ENCODE data around the gene MPV17.
"Not testable (repeated sequence)": the region's sequence is repeated elsewhere in the genome, so short reads cannot be mapped to it uniquely, and the experiment has no call there.

MPV17 gene

DNA sequence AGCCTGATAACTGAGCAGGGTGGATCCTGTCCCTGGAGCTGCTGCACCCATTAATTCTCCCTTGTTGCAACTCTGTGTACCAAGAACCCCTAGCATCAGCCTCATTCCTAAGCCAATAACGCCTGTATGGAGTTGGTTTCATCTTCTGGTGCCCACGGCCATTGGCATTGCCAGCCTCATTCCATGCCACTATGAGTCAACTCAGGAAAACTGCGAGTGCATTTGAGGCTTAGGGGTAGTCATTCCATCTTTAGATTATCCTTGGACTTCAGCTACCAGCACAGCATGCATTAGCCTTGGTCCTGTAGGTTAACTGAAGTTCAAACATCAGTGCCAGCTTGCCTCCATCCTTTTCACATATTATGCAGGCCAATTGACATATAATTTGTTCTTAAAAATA, 42.1 kb downstream of the MPV17 start:
- TF ChIP-seq, protein P1, sequence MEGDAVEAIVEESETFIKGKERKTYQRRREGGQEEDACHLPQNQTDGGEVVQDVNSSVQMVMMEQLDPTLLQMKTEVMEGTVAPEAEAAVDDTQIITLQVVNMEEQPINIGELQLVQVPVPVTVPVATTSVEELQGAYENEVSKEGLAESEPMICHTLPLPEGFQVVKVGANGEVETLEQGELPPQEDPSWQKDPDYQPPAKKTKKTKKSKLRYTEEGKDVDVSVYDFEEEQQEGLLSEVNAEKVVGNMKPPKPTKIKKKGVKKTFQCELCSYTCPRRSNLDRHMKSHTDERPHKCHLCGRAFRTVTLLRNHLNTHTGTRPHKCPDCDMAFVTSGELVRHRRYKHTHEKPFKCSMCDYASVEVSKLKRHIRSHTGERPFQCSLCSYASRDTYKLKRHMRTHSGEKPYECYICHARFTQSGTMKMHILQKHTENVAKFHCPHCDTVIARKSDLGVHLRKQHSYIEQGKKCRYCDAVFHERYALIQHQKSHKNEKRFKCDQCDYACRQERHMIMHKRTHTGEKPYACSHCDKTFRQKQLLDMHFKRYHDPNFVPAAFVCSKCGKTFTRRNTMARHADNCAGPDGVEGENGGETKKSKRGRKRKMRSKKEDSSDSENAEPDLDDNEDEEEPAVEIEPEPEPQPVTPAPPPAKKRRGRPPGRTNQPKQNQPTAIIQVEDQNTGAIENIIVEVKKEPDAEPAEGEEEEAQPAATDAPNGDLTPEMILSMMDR (IDR thresholded peaks at IDR 0.05; ENCODE audit: control insufficient read depth, insufficient read depth, low read depth, low read length, missing control alignments) = no peak
- no peak overlapping the region for H3K4me3 ChIP-seq (ENCODE audit: control insufficient read depth, low read depth, low read length)
- no peak for DNase-seq (ENCODE audit: low read depth)

GRCh38 chr2:27278010-27278409, 44.9 kb downstream of the MPV17 start:
- no peak for DNase-seq (ENCODE audit: low read depth)
- no peak overlapping the region for H3K4me3 ChIP-seq (ENCODE audit: control insufficient read depth, low read depth, low read length)
- TF ChIP-seq, protein P1 (IDR thresholded peaks at IDR 0.05; ENCODE audit: control insufficient read depth, insufficient read depth, low read depth, low read length, missing control alignments) = no peak

DNA sequence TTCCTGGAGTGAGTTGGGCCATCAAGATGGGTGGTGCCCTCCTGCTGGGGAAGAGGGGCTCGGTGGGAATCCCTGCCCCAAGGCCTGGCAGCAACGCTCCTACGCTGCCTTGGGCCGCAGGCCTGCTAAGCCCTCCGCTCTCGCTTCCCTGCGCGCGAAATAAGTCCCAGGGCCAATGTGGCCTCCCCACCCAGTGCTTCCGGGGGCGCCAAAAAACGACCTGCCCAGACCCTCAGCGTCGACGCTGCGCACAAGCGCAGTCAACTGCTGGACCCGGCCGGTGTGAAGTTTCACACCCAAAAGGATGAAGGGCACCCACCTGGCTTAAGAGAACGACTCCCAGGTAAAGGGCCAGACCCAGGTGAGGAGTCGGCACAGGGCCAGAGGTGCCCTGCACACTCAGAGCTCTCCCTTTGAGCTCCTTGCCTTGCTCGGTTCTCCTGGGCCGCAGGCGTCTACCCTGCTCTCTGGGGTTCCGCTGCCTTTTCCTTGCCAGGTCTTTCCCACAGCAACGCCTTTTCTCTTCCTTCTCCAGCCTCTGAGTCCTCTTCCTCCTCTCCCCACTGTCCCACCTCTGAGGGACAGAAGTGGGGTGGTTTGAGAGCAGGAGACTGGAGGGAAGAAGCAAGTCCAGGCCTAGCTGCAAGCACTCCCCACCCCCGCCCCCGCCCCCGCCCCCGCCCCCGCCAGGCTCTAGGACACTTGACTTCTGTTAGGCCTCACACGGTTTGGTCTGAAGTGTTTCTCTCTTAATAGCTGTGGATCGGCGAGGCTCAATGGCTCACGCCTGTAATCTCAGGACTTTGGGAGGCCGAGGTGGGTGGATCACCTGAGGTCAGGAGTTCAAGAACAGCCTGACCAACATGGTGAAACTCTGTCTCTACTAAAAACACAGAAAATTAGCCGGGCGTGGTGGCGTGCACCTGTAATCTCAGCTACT, 47.4 kb downstream of the MPV17 start, which contains the start of gene DNAJC5G:
Gene DNAJC5G, plus strand, starts transcription at position 223 of the 940 bp plus-strand sequence. CDS start 1,296 bp downstream, outside the sequence.
- TF ChIP-seq, protein P1 (IDR thresholded peaks at IDR 0.05; ENCODE audit: control insufficient read depth, insufficient read depth, low read depth, low read length, missing control alignments) = no peak
- DNase-seq (ENCODE audit: low read depth) = no peak
- H3K4me3 ChIP-seq (ENCODE audit: control insufficient read depth, low read depth, low read length) = no peak within 1 kb of the TSS

GRCh38 chr2:27272537-27273522, 50.1 kb downstream of the MPV17 start:
- DNase-seq (ENCODE audit: low read depth); H3K4me3 ChIP-seq (ENCODE audit: control insufficient read depth, low read depth, low read length): not testable (repeated sequence)

- no peak overlapping the region for H3K4me3 ChIP-seq (ENCODE audit: control insufficient read depth, low read depth, low read length)
- TF ChIP-seq, protein P1 (IDR thresholded peaks at IDR 0.05; ENCODE audit: control insufficient read depth, insufficient read depth, low read depth, low read length, missing control alignments) = no peak
- no peak for DNase-seq (ENCODE audit: low read depth)
Measured at GRCh38 chr2:27271631-27272340, 51.1 kb downstream of the MPV17 start.

- TF ChIP-seq, protein P1 (IDR thresholded peaks at IDR 0.05; ENCODE audit: control insufficient read depth, insufficient read depth, low read depth, low read length, missing control alignments) = no peak
- H3K4me3 ChIP-seq (ENCODE audit: control insufficient read depth, low read depth, low read length) = no peak overlapping the region
- DNase-seq (ENCODE audit: low read depth) = no peak
Measured at GRCh38 chr2:27270670-27271069, 52.2 kb downstream of the MPV17 start.

Measured in AG09309 (cell line).